ENCODE measurements around the gene CNMD.

DNA sequence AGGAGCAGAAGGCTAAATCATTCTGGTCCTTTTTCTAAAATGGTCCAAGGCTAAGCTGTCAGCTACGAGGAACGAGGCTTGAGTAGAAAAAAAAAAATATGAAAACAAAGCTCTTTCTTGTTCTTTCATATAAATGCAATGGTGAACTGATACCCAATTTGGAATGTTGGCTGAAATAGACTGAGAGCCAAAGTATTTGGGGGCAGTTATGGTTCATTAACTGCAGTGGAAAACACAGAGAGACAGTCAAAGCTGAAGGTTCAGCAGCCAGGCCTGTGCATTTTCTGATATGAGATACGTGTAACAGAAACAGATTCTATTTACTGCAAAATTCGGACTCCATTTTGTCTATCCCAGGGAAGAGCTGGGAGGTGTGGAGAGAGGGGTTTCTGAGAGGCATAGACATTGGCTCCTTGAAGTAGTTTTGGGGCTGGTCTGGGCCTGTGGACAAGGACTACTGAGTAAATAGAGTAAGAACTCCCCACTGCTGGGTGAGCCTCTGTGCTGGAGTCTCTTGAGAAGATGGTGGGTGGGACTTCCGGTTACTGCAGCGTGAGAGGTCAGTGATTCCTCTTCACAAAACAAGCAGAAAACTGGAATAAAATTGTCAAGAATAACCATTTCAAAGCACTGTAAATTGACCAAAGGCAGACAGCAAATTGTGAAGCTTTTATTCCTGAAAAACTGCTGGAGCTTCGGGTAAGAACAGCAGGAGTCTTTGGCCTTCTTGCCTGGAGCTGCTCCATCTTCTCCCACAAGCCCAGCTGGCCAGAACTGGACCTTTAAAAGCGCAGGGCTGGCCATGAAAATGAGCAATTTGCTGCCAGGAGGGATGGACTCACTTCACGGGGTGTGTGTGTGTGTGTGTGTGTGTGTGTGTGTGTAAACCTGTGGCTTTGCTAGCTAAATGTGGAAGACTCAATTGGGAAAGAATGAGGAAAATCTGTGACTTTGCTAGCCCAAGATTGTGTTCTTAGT is 43.1 kb upstream of the CNMD start:
- no peak for TF ChIP-seq CTCF (conservative IDR thresholded peaks at IDR 0.05)
- TF ChIP-seq ZFX (IDR thresholded peaks at IDR 0.05) = no peak
